NOMO-1 (cell line): ENCODE measurements around the gene TMEM176B.
"Not testable (repeated sequence)": the region's sequence is repeated elsewhere in the genome, so short reads cannot be mapped to it uniquely, and the experiment has no call there.

Source experiments
- DNase-seq, 2 experiments: peaks; one replicate each; lab custom pipeline; 2025; ENCODE audit not compliant: unreplicated experiment in 2 of 2; lab: John Stamatoyannopoulos, UW

Gene TMEM176B

DNA sequence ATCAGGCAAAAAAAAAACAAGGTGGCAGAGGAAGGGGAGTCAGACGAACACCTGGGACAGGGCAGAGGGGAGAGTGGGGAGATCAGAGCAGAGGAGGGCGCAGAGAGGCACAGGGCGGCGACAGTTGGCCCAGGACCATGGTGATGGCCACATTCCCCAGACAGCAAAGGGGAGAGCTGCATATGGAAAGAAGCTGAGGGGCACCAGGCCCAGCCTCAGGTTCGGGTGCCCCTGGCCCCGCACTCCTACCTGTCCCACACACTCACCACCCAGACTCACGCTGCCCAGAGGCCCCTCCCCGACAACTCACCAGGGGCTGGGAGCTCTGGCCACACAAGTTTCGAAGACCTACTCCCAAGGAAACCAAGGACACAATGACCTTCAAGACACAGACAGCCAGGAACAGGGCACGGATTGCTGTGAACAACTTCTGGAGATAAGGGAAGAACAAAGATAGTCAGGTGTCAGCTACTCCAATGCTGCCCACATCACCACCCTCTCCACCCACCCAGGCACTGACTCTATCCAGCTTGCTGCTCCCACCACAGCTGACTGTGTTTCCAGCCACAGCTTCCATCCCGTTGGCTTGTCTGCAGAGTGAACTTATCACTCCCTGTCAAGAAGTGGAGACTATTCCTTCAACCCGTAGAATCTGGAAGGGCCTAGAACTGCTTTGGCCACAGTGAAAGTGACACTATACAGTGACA is 8.3 kb downstream of the TMEM176B start:
- DNase-seq: no peak

- no peak for DNase-seq
These were observed 8.9 kb downstream of the TMEM176B start for GRCh38 chr7:150791304-150791703.

GRCh38 chr7:150790416-150791075 is 9.6 kb downstream of the TMEM176B start:
- DNase-seq: no peak

GRCh38 chr7:150788474-150789269 is 11.5 kb downstream of the TMEM176B start:
- no peak for DNase-seq

GRCh38 chr7:150787321-150788281 is 12.6 kb downstream of the TMEM176B start:
- DNase-seq: peak; percentile 44 to 71

- DNase-seq: no peak
These were observed 15.2 kb downstream of the TMEM176B start for GRCh38 chr7:150784954-150785353.

DNA sequence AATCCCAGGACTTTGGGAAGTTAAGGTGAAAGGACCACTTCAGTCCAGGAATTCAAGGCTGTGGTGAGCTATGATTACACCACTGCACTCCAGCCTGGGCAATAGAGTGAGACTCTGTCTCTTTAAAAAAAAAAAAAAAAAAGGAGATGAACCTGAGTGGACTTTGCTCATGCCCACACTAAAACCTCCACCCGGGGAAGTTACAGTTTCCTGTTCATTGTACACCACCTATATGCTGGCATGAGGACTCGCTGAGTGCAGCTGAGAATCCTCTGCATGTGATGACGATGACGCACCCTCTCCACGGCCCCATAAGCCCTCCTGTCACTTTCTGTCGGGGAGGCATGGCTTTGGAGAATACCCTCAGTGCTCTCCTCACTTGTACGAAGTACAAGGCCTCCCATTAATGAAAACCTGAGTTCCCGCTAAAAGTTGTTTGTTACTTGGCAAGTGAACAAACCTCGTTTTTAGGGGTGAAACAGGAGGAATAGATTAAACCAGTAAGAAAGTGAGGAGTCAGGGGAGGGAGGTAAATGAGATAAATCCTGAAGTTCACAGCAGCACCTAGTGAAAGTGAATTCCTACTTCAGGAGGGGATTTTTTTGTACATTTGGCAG is 15.9 kb downstream of the TMEM176B start:
- peak; percentile 56 to 58 for DNase-seq

DNA sequence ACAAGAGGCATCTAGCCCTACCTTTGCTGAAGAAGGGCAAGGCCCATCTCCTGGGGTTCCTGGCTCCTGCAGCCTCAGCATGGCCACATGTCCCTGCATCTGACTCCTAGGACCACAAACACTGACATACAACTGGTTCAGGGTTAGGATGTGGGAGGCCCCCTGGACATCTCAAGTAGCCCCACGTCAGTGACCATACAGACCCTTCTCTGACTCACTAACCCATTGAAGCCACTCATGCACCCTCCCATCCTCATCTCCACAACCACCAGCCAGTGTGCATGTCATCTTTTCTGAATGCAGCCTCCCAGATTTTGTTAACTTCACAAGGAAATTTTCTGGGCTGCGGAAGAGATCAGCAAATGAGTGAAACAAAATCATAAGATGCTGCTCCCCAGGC is 18.2 kb downstream of the TMEM176B start:
- DNase-seq: no peak

DNA sequence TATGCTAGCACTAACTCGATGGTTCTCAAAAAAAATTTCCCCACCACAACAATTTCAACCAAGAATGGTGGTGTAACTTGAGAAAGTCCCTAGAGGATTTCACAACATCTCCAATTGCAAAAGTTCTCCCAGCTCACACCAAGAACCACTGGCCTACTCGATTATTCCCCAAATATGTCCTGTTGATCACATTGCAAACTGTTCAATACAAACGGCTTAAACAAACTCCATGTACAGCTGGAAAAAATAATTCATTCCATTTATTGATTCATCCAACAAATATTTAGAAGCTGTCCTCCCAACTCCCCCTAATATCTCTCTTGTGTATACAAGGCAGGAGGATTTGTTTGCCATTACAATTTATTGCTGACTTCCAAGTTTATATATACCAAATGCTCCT is 19.1 kb downstream of the TMEM176B start:
- DNase-seq: no peak

GRCh38 chr7:150780292-150780691 is 19.9 kb downstream of the TMEM176B start:
- peak in 1 of 2 experiments; percentile 36 for DNase-seq

DNA sequence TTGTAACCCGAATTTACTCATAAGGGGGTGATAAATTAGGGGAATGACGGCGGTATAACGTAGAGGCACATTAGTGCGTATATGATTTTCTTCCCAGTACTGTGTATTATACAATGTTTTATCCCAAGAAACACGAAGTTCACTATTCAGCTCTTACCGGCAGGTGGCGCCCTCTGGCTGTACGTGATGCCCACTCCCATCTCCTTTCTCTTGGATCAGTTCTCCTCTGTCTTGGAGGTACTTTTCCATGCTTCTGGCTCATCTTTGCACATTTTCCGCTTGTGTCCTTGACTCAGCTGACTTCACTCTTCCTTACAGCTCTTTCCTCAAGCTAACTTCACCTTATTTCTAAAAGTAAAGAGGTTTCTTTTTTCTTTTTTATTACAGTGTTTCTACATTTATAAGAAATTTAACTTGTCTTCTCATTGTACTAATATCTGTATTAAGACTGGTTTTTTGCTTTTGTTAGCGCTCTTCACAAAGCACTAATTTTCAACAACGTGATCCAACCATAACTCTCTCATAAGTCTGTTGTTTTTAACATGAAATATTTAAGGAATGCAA is 21.3 kb downstream of the TMEM176B start:
- peak in 1 of 2 experiments; percentile 34 for DNase-seq

DNA sequence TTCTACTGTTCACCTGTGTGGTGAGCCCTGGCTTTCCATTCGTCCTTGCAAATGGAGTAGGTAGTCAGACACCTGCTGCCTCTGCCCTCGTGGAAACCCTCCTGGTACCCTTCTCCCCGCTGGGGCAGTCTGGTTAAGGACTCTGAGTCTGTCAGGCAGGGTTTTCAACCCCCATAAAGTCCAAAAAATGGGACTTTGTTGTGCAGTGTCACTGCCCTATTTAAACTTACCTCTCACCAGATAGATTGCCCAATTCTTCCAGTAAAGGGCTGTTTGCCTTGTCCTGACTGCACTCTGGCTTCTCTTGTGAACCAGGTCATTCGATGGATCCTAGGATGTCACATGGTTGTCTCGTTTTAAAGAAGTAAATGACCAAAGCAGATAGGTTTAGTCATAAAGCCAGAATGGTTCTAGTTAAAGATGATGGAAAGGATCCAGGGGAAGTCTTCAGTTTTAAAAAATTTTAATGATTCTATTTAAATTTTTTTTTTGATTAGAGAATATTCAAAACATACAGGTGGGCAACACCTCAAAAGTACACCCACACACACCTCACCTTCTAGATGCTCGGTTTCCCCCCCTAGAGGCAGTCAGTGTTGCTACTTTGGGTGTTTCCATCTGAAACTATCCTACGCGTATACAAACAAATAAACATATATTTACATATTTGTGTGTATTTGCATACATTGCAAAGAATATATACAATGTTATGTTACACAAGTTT is 22.0 kb downstream of the TMEM176B start:
- DNase-seq: no peak

DNA sequence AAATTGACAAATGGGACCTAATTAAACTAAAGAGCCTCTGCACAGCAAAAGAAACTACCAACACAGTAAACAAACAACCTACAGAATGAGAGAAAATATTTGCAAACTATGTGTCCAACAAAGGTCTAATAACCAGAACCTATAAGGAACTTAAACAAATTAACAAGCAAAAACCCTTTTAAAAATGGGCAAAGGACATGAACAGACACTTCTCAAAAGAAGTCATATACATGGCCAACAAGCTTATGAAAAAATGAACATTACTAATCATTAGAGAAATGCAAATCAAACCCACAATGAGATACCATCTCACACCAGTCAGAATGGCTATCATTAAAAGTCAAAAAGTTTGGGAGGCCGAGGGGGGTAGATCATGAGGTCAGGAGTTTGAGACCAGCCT is 26.0 kb downstream of the TMEM176B start:
- DNase-seq: not testable (repeated sequence)

GRCh38 chr7:150769768-150770167 is 30.4 kb downstream of the TMEM176B start:
- no peak for DNase-seq

DNA sequence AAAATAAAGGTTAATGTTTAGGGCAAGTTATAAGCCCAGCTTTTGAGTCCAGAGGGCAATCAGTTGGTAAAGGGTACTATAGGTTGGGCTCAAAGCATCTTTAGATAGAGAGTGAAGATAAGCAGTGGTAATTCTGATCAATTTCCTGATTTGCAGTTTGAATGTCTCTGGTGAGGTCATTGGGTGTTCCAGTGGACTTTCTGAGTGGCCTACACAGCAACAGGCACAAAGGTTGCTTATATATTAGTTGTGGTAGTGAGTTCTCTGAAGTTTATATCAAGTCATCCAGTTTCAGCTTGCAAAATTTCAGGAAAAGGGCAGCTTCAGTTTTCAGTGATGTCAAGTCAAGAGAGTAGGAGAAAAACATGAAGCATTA is 33.8 kb downstream of the TMEM176B start:
- no peak for DNase-seq

DNA sequence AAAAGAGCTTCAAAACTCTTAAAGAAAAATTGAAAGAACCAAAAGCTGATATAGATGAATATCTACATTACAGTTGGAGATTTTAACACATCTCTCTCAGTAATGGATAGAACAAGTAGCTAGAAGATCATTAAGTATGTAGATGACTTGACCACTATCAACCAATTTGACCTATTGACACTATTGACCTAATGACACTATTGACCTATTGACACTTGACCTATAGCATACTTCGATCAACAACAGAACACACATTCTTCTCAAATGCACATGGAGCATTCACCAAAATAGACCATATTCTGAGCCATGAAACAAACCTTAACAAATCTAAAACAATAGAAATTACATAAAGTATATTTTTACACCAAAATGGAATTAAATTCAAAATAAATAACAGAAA is 40.7 kb downstream of the TMEM176B start:
- no peak for DNase-seq

- DNase-seq: no peak
These were observed 43.3 kb downstream of the TMEM176B start for GRCh38 chr7:150756858-150757257.

DNA sequence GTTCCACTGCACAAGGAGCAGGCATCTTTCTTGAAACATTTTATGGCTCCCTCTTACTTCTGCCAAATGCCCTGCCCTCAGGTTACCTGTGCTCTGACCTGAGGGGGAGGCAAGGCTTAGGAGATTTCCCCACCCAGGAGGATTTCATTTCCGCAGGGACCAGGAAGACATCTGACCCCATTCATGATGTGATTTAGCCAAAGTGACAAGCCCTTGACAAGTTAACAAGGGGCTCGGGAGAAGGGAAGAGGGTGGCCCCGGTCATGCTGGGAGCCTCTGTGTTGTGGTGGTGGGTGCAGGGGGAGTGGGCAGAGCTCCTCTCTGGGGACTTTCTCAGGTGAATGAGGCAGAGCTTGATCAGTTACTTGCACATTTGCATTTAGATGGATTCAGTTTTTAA is 44.0 kb downstream of the TMEM176B start:
- DNase-seq: no peak

GRCh38 chr7:150755473-150756099 is 44.6 kb downstream of the TMEM176B start:
- no peak for DNase-seq
